ENCODE data around the gene RALY. TPM values are rescaled to one million over a fixed set of nuclear protein-coding genes. Genes with fewer than 3 reads are reported as not detected.
A peak's percentile ranks its signal among the peaks of the same experiment; 100 is the strongest.

RALY gene
- total RNA-seq, 1 donor from 2014 or later = 132 TPM

- peaks cover 22% of the 10 kb centered on the region for H3K4me1 Mint-ChIP-seq (ENCODE audit: unreplicated experiment)
- H3K27ac Mint-ChIP-seq (ENCODE audit: unreplicated experiment) = no peak overlapping the region
- H3K27me3 Mint-ChIP-seq (ENCODE audit: unreplicated experiment) = no peaks in the 10 kb centered on the region
- no peak overlapping the region for H3K4me3 Mint-ChIP-seq (ENCODE audit: unreplicated experiment)
- H3K36me3 Mint-ChIP-seq (ENCODE audit: unreplicated experiment) = no peaks in the 10 kb centered on the region
- no peaks in the 10 kb centered on the region for H3K9me3 Mint-ChIP-seq (ENCODE audit: unreplicated experiment)
- no peak for DNase-seq (ENCODE audit: extremely low spot score, unreplicated experiment)
- no peak for TF ChIP-seq CTCF (IDR thresholded peaks at IDR 0.05)
Measured at GRCh38 chr20:34040300-34040995, 46.7 kb downstream of the RALY start.

- no peak for TF ChIP-seq CTCF (IDR thresholded peaks at IDR 0.05)
- no peaks in the 10 kb centered on the region for H3K9me3 Mint-ChIP-seq (ENCODE audit: unreplicated experiment)
Measured at GRCh38 chr20:34041226-34041625, 47.5 kb downstream of the RALY start.

GRCh38 chr20:34042262-34042661, 48.6 kb downstream of the RALY start:
- H3K27ac Mint-ChIP-seq (ENCODE audit: unreplicated experiment) = no peak overlapping the region
- no peak for DNase-seq (ENCODE audit: extremely low spot score, unreplicated experiment)
- H3K9me3 Mint-ChIP-seq (ENCODE audit: unreplicated experiment) = no peaks in the 10 kb centered on the region
- H3K27me3 Mint-ChIP-seq (ENCODE audit: unreplicated experiment) = no peaks in the 10 kb centered on the region
- H3K4me1 Mint-ChIP-seq (ENCODE audit: unreplicated experiment) = peaks cover 16% of the 10 kb centered on the region
- no peak overlapping the region for H3K4me3 Mint-ChIP-seq (ENCODE audit: unreplicated experiment)
- TF ChIP-seq CTCF (IDR thresholded peaks at IDR 0.05) = no peak
- no peaks in the 10 kb centered on the region for H3K36me3 Mint-ChIP-seq (ENCODE audit: unreplicated experiment)

More at GRCh38 chr20:34041226-34041625, 47.5 kb downstream of the RALY start:
- Mint-ChIP-seq H3K36me3 (ENCODE audit: unreplicated experiment) (no peaks in the 10 kb centered on the region), H3K27ac (ENCODE audit: unreplicated experiment) (no peak overlapping the region), H3K4me1 (ENCODE audit: unreplicated experiment) (peaks cover 22% of the 10 kb centered on the region), H3K27me3 (ENCODE audit: unreplicated experiment) (no peaks in the 10 kb centered on the region), H3K4me3 (ENCODE audit: unreplicated experiment) (no peak overlapping the region)
- DNase-seq (ENCODE audit: extremely low spot score, unreplicated experiment) = no peak

GRCh38 chr20:34043025-34043424, 49.3 kb downstream of the RALY start:
- H3K9me3 Mint-ChIP-seq (ENCODE audit: unreplicated experiment) = no peaks in the 10 kb centered on the region
- no peaks in the 10 kb centered on the region for H3K27me3 Mint-ChIP-seq (ENCODE audit: unreplicated experiment)
- peak overlapping the region; percentile 53 for H3K27ac Mint-ChIP-seq (ENCODE audit: unreplicated experiment)
- no peak overlapping the region for H3K4me3 Mint-ChIP-seq (ENCODE audit: unreplicated experiment)
- peaks cover 15% of the 10 kb centered on the region for H3K4me1 Mint-ChIP-seq (ENCODE audit: unreplicated experiment)
- no peak for DNase-seq (ENCODE audit: extremely low spot score, unreplicated experiment)
- TF ChIP-seq CTCF (IDR thresholded peaks at IDR 0.05) = no peak
- H3K36me3 Mint-ChIP-seq (ENCODE audit: unreplicated experiment) = no peaks in the 10 kb centered on the region

- Mint-ChIP-seq H3K27me3 (ENCODE audit: unreplicated experiment) (no peaks in the 10 kb centered on the region), H3K4me1 (ENCODE audit: unreplicated experiment) (peaks cover 17% of the 10 kb centered on the region), H3K27ac (ENCODE audit: unreplicated experiment) (no peak overlapping the region)
Measured at GRCh38 chr20:34045294-34045693, 51.6 kb downstream of the RALY start.

More at GRCh38 chr20:34045294-34045693, 51.6 kb downstream of the RALY start:
- no peak for TF ChIP-seq CTCF (IDR thresholded peaks at IDR 0.05)
- no peak for DNase-seq (ENCODE audit: extremely low spot score, unreplicated experiment)
- H3K4me3 Mint-ChIP-seq (ENCODE audit: unreplicated experiment) = no peak overlapping the region
- no peaks in the 10 kb centered on the region for H3K9me3 Mint-ChIP-seq (ENCODE audit: unreplicated experiment)
- H3K36me3 Mint-ChIP-seq (ENCODE audit: unreplicated experiment) = no peaks in the 10 kb centered on the region

All from osteocyte (in vitro differentiated cells).